CD8-positive, alpha-beta memory T cell (primary cell): ENCODE results near the gene TGFB2. TPM values are rescaled to one million over a fixed set of nuclear protein-coding genes. Genes with fewer than 3 reads are reported as not detected.

ENCODE experiments used
- CTCF ChIA-PET: fragments of 350-600 bp; sonication (Branson Sonifier 250); formaldehyde crosslinking; loops from one replicate; lab custom pipeline; 2021; ENCODE audit warnings: antibody characterized with exemption; lab: Charles Lee
- POLR2A ChIA-PET: fragments of 350-600 bp; sonication (Branson Sonifier 250); formaldehyde crosslinking; loops from one replicate; lab custom pipeline; 2021; ENCODE audit warnings: antibody characterized with exemption; lab: Charles Lee
- DNase-seq, 5 donors: peaks; one replicate each; pipeline versions ENCODE4 v3.0.0 to v3.0.0-alpha.2; 2020 to 2022; ENCODE audit warnings: mixed read lengths in 1 of 5
- H3K27ac ChIP-seq: one replicate; pipeline ENCODE4 v1.7.0; 2013; ENCODE audit warnings: low read depth, mild to moderate bottlenecking, low read length, moderate library complexity
- H3K27me3 ChIP-seq: 2 replicates; pipeline ENCODE4 v1.7.0; 2013; ENCODE audit warnings: low read length, mild to moderate bottlenecking; ENCODE audit not compliant: insufficient read depth, poor library complexity, severe bottlenecking
- H3K36me3 ChIP-seq: 2 replicates; pipeline ENCODE4 v1.7.0; 2013; ENCODE audit warnings: mild to moderate bottlenecking, low read length, moderate library complexity; ENCODE audit not compliant: insufficient read depth
- H3K4me1 ChIP-seq: 2 replicates; pipeline ENCODE4 v1.7.0; 2013; ENCODE audit warnings: mild to moderate bottlenecking, low read length, moderate library complexity; ENCODE audit not compliant: insufficient read depth
- H3K4me3 ChIP-seq: 2 replicates; pipeline ENCODE4 v1.7.0; 2013; ENCODE audit warnings: mild to moderate bottlenecking, low read length
- H3K9me3 ChIP-seq: 2 replicates; pipeline ENCODE4 v1.7.0; 2013; ENCODE audit warnings: mild to moderate bottlenecking, low read length
- H3K27ac Mint-ChIP-seq, 8 donors: one replicate each; pipeline ENCODE4 v1.8.0; 2020 to 2021; ENCODE audit warnings: mixed read lengths in 8 of 8, mild to moderate bottlenecking in 6 of 8, inconsistent platforms in 3 of 8, moderate library complexity in 3 of 8
- H3K27me3 Mint-ChIP-seq, 2 donors: one replicate each; pipeline ENCODE4 v1.8.0; 2020 to 2021; ENCODE audit warnings: mixed read lengths in 2 of 2, mild to moderate bottlenecking in 1 of 2, moderate library complexity in 1 of 2
- H3K36me3 Mint-ChIP-seq, 3 donors: one replicate each; pipeline ENCODE4 v1.8.0; 2020 to 2021; ENCODE audit warnings: mixed read lengths in 3 of 3, inconsistent platforms in 1 of 3, mild to moderate bottlenecking in 1 of 3
- H3K4me1 Mint-ChIP-seq, 3 donors: one replicate each; pipeline ENCODE4 v1.8.0; 2020 to 2021; ENCODE audit warnings: mixed read lengths in 3 of 3, inconsistent platforms in 1 of 3, mild to moderate bottlenecking in 1 of 3
- H3K4me3 Mint-ChIP-seq, 7 donors: one replicate each; pipeline ENCODE4 v1.8.0; 2020 to 2021; ENCODE audit warnings: mixed read lengths in 7 of 7, mild to moderate bottlenecking in 6 of 7, moderate library complexity in 4 of 7, inconsistent platforms in 2 of 7
- H3K9me3 Mint-ChIP-seq, 5 donors: one replicate each; pipeline ENCODE4 v1.8.0; 2020 to 2022; ENCODE audit warnings: mixed read lengths in 5 of 5, mild to moderate bottlenecking in 3 of 5, moderate library complexity in 2 of 5, inconsistent platforms in 1 of 5
- polyA plus RNA-seq: library from polyadenylated mRNA; unstranded; fragments of 300-500 nt; fragmentation: Illumina TruSeq; gene quantifications from one replicate; pipeline ENCODE4 v1.2.3, GENCODE V29; 2021
- total RNA-seq, 2 experiments: library from RNA; stranded (reverse); gene quantifications; one replicate each; pipeline ENCODE4 v1.2.3, GENCODE V29; 2021

Gene TGFB2
- total and polyA plus RNA-seq, 3 experiments from 2014 or later: not detected

GRCh38 chr1:218349348-218350034, 4.4 kb downstream of the TGFB2 start:
- DNase-seq: no peak
- ChIA-PET CTCF (no interaction called here), POLR2A (no interaction called here)
- Mint-ChIP-seq H3K36me3 (no peaks in the 10 kb centered on the region), H3K4me3 (no peak overlapping the region), H3K27me3 (peaks cover 5 to 15% of the 10 kb centered on the region in 2 donors), H3K9me3 (no peaks in the 10 kb centered on the region), H3K27ac (no peak overlapping the region), H3K4me1 (peaks cover 32 to 51% (median 38%) of the 10 kb centered on the region in 3 donors)
- Histone ChIP-seq H3K4me3 (no peak overlapping the region), H3K27me3 (no peaks in the 10 kb centered on the region), H3K9me3 (no peaks in the 10 kb centered on the region), H3K36me3 (no peaks in the 10 kb centered on the region), H3K27ac (no peak overlapping the region), H3K4me1 (peaks cover 22% of the 10 kb centered on the region)

GRCh38 chr1:218350035-218350525, 4.9 kb downstream of the TGFB2 start:
- Mint-ChIP-seq H3K27ac (no peak overlapping the region), H3K4me3 (no peak overlapping the region), H3K27me3 (peaks cover 5 to 15% of the 10 kb centered on the region in 2 donors), H3K4me1 (peaks cover 32 to 51% (median 38%) of the 10 kb centered on the region in 3 donors), H3K36me3 (no peaks in the 10 kb centered on the region), H3K9me3 (no peaks in the 10 kb centered on the region)
- Histone ChIP-seq H3K27me3 (no peaks in the 10 kb centered on the region), H3K4me3 (no peak overlapping the region), H3K36me3 (no peaks in the 10 kb centered on the region), H3K4me1 (peaks cover 16% of the 10 kb centered on the region), H3K27ac (no peak overlapping the region), H3K9me3 (no peaks in the 10 kb centered on the region)
- ChIA-PET POLR2A (no interaction called here), CTCF (no interaction called here)
- no peak for DNase-seq

- Mint-ChIP-seq H3K4me3 (peak overlapping the region; percentile 18 to 83 (median 77)), H3K36me3 (no peaks in the 10 kb centered on the region), H3K9me3 (no peaks in the 10 kb centered on the region), H3K27me3 (peaks cover 5 to 15% of the 10 kb centered on the region in 2 donors), H3K4me1 (peaks cover 32 to 51% (median 38%) of the 10 kb centered on the region in 3 donors), H3K27ac (peak overlapping the region in 4 of 8 donors; percentile 18 to 69 (median 64))
- H3K27ac ChIP-seq: no peak overlapping the region
- no peaks in the 10 kb centered on the region for H3K9me3 ChIP-seq
- DNase-seq: no peak
- ChIA-PET CTCF (no interaction called here), POLR2A (no interaction called here)
- H3K27me3 ChIP-seq: no peaks in the 10 kb centered on the region
- no peaks in the 10 kb centered on the region for H3K36me3 ChIP-seq
- no peak overlapping the region for H3K4me3 ChIP-seq
- peaks cover 10% of the 10 kb centered on the region for H3K4me1 ChIP-seq
Measured at GRCh38 chr1:218350801-218351266, 5.7 kb downstream of the TGFB2 start.

- Histone ChIP-seq H3K4me1 (peaks cover 10% of the 10 kb centered on the region), H3K36me3 (no peaks in the 10 kb centered on the region), H3K27ac (no peak overlapping the region), H3K9me3 (no peaks in the 10 kb centered on the region), H3K27me3 (no peaks in the 10 kb centered on the region), H3K4me3 (peak overlapping the region; percentile 30)
- DNase-seq: peak in 2 of 5 donors; percentile 4 to 28
- Mint-ChIP-seq H3K36me3 (no peaks in the 10 kb centered on the region), H3K9me3 (no peaks in the 10 kb centered on the region), H3K27me3 (peaks cover 1 to 9% of the 10 kb centered on the region in 2 donors), H3K27ac (peak overlapping the region in 7 of 8 donors; percentile 6 to 69 (median 60)), H3K4me1 (peaks cover 27 to 44% (median 31%) of the 10 kb centered on the region in 3 donors), H3K4me3 (peak overlapping the region; percentile 18 to 83 (median 77))
- ChIA-PET CTCF (no interaction called here), POLR2A (no interaction called here)
Measured at GRCh38 chr1:218351391-218352074, 6.4 kb downstream of the TGFB2 start.

- H3K27ac Mint-ChIP-seq: no peak overlapping the region
- no peak for DNase-seq
- peaks cover 0 to 4% of the 10 kb centered on the region in 2 donors for H3K27me3 Mint-ChIP-seq
- peaks cover 7% of the 10 kb centered on the region for H3K4me1 ChIP-seq
- no peaks in the 10 kb centered on the region for H3K27me3 ChIP-seq
- H3K9me3 ChIP-seq: no peaks in the 10 kb centered on the region
- no peaks in the 10 kb centered on the region for H3K36me3 Mint-ChIP-seq
- POLR2A ChIA-PET: no interaction called here
- H3K4me1 Mint-ChIP-seq: peaks cover 24 to 39% (median 26%) of the 10 kb centered on the region in 3 donors
- H3K4me3 ChIP-seq: no peak overlapping the region
- no peaks in the 10 kb centered on the region for H3K9me3 Mint-ChIP-seq
- CTCF ChIA-PET: no interaction called here
- peak overlapping the region in 1 of 7 donors; percentile 26 for H3K4me3 Mint-ChIP-seq
- H3K27ac ChIP-seq: no peak overlapping the region
- H3K36me3 ChIP-seq: no peaks in the 10 kb centered on the region
Measured at GRCh38 chr1:218352075-218352438, 6.9 kb downstream of the TGFB2 start.

- H3K27ac ChIP-seq: no peak overlapping the region
- Mint-ChIP-seq H3K27ac (no peak overlapping the region), H3K4me1 (peaks cover 13 to 24% (median 16%) of the 10 kb centered on the region in 3 donors), H3K4me3 (no peak overlapping the region), H3K36me3 (no peaks in the 10 kb centered on the region), H3K27me3 (no peaks in the 10 kb centered on the region), H3K9me3 (no peaks in the 10 kb centered on the region)
- H3K4me3 ChIP-seq: no peak overlapping the region
- no peaks in the 10 kb centered on the region for H3K9me3 ChIP-seq
- POLR2A ChIA-PET: no interaction called here
- no peak for DNase-seq
- H3K4me1 ChIP-seq: no peaks in the 10 kb centered on the region
- H3K36me3 ChIP-seq: no peaks in the 10 kb centered on the region
- CTCF ChIA-PET: interaction anchor here (0.7 kb wide), 1 partner anchor 14 kb away, joined by 3 read pairs; no protein-coding TSS in a partner anchor
- no peaks in the 10 kb centered on the region for H3K27me3 ChIP-seq
Measured at GRCh38 chr1:218353656-218354055, 8.5 kb downstream of the TGFB2 start.

- POLR2A ChIA-PET: no interaction called here
- Mint-ChIP-seq H3K4me3 (no peak overlapping the region), H3K9me3 (no peaks in the 10 kb centered on the region), H3K27me3 (no peaks in the 10 kb centered on the region), H3K36me3 (no peaks in the 10 kb centered on the region), H3K4me1 (peaks cover 11 to 16% (median 14%) of the 10 kb centered on the region in 3 donors), H3K27ac (no peak overlapping the region)
- no peaks in the 10 kb centered on the region for H3K9me3 ChIP-seq
- no peak overlapping the region for H3K27ac ChIP-seq
- no peak for DNase-seq
- H3K27me3 ChIP-seq: no peaks in the 10 kb centered on the region
- CTCF ChIA-PET: no interaction called here
- H3K36me3 ChIP-seq: no peaks in the 10 kb centered on the region
- no peaks in the 10 kb centered on the region for H3K4me1 ChIP-seq
- no peak overlapping the region for H3K4me3 ChIP-seq
Measured at GRCh38 chr1:218355278-218355677, 10.1 kb downstream of the TGFB2 start.
